DMS114 treated with DMSO at 0.1 percent for 48 hours (cell line): Measurements from ENCODE around the gene BRSK2.

ENCODE experiments used
- DNase-seq: peaks from one replicate; lab custom pipeline; 2025; ENCODE audit not compliant: unreplicated experiment; lab: John Stamatoyannopoulos, UW

Gene BRSK2

DNA sequence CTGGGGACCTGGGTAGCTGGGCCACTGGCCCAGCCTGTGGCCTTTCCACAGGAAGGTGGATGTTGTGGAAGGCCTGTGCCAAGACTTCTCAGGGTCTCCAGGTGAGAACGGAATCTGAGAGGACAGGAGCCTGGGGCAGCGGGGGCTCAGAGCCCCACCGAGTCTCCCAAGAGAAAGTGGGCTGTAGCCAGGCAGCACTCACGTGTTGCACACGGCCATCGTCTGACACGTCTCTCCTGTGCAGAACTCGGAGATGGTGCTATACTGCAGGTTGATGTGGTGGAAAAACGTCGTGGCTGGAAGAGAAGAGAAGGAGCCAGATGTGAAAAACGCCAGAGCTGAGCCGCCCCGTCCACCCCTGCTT is 90.4 kb downstream of the BRSK2 start:
- no peak for DNase-seq

DNA sequence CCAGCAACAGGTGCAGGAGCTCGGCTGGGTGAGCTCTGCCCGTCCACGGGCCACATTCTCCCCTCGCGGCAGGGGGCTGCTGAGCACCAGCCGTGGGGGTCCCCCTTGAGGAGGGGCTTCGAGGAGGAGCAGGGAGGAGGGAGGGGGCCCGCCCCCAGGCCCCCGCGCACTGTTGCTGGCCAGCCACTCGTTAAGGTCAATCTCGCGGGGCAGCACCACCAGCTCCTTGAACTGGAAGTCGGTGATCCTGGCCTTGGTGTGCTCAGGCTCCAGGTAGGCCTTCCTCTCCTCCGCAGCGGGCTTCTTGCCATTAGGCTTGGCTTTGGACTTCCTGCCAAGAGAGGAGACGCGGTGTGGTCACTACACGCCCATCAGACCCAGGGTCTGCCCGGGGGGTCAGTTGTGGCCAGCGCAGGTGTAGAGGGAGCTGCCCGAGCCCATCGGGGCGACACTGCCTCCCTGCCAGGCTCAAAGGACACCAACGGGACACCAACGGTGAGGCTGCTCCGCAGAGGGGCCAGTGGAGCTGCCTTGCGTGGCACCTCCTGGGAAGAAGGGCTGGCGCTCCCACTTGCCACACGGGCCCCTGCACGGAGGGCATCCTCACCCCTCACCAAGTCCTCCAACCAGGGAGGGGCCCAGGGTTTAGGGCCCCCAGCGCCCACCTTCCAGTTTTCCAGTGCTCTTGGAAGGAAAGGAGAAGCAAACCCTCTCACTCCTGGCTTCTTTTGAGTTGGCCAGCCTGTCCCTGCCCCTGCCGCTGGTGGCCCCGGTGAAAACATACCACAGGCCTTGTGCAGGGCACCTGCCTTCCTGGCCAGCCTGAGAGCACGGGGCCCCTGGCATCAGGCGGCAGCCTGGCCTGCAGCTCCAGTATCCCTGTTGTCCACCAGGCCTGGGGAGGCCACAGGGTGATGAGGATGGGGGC is 91.1 kb downstream of the BRSK2 start:
- DNase-seq: no peak

DNA sequence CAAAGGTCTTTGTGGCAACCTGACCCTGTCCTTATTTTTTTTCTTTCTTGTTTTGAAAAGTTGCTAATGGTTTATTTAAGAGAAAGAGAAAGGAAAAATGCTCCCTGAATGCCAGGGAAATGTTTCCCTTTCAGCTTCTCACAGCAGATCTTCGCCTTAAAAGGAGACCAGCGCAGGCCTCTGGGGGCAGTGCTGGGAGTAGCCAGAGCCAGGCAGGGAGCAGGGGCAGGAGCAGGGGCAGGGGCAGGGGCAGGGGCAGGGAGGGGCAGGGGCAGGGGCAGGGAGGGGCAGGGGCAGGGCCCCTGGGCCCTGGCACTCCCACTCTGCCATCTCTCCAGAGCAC is 91.7 kb downstream of the BRSK2 start:
- no peak for DNase-seq

DNA sequence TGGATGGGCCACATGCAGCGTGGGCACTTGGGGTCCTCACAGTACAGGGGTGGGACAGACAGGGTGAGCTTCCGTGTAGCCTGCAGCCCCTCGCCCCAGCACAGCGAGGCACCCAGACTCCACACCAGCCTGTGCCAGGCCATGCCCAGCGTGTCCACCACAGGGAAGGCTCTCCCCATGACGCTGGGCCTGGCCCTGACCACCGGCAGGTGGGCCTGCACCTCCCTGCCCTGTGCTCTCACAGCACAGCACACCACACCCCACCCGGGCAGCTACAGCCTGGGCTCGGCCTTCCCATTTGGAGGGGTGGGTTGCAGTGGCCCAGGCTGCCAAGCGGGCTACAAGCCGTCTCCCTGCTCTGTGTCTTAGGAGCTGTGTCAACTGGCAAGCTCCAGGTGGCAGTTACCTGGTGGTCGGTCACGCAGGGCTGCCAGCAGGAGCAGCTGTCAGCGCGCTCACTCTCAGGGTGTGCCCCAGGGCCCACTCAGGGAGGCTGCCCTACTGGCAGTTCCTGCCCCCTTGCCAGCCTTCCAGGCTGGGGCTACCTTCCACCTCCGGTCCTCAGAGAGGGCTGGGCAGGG is 92.2 kb downstream of the BRSK2 start:
- DNase-seq: no peak

DNA sequence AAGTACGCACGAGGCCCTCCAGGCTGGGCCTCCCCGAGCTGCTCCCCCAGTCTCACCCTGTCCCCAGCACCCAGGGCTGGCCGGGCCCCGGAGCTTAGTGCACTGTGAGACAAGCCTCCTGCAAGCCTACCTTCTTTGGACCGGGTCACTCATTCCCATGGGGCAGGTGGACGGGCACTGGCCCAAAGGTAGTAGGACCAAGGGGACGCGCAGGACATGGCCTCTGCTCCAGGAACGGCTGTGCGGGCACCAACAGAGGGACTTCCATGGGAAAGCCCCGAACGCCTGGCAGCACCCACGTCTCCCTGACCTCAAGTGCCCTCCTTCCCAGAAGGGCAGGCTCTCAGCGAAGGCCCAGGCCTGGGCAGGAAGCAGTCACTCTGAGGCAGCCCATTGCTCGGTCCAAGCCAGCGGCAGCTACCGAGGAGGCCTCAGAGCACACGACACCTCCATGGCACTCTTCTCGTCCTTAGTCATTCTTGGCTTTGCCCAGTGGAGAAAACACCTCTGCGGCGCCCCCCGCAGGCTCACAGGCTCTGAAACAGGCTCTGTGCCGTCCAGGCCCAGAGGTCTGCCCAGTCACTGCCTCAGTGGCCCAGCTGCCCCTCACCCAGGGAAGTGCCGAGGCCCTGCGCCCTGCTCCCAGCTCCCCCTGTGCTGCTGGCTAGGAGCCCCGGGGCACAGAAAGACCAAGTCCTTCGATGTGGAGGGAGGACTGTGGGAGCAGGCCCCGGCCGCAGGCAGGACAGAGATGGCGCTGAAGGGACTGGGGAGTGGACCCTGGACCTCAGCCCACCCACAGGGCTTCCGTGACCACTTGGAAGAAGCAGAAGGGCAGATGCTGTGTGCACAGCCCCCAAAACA is 93.1 kb downstream of the BRSK2 start:
- no peak for DNase-seq

DNA sequence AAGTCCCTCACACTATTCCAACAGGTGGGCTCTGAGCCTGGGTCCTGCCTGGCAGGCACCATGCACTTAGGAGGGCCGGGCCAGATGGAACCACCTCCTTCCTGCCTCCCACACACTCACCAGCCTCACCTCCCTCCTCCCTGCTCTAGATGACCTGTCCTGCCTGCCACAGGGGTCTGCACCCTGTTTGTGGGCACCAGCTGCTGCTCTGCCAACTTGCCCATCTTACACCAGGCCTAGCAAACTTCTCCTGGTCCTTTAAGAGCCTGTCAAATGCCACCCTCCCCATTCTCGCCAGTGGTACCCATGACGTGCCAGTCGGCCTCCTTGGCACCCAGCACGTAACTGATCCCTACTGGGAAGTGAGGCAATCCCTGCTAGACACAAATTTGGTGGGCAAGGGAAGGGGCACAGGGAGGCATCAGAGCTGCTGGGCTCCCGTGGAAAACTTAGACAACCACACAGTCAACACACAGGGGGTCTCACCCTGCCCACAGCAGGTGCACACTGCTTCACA is 93.8 kb downstream of the BRSK2 start:
- DNase-seq: no peak

DNA sequence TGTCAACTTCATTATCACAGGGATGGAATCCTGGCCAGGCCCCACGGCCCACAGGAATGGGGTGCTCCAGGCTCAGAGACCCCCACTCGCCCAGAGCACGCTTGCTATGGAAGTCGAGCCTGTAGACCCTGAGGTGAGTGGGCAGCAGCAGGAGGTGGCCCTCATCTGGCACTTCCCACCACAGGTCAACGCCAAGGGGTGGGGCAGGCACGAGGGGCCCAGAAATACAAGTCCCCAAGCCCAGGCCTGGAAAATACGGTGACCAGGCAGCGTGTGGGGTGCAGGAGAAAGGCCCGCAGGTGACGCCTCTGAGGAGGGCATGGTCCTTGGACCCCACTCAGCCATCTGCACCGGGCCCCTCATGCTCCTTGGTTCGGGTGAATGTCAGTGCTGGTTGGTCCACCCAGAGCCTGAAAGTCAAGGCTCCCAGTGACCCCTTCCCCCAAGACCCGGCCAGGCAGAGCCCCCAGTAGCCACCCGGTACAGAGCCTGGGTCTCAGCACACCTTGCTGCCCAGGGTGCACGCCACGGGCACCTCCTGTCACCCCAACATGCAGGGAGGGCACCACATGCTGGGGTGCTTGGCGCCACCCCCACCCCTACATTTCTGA is 94.4 kb downstream of the BRSK2 start:
- no peak for DNase-seq

DNA sequence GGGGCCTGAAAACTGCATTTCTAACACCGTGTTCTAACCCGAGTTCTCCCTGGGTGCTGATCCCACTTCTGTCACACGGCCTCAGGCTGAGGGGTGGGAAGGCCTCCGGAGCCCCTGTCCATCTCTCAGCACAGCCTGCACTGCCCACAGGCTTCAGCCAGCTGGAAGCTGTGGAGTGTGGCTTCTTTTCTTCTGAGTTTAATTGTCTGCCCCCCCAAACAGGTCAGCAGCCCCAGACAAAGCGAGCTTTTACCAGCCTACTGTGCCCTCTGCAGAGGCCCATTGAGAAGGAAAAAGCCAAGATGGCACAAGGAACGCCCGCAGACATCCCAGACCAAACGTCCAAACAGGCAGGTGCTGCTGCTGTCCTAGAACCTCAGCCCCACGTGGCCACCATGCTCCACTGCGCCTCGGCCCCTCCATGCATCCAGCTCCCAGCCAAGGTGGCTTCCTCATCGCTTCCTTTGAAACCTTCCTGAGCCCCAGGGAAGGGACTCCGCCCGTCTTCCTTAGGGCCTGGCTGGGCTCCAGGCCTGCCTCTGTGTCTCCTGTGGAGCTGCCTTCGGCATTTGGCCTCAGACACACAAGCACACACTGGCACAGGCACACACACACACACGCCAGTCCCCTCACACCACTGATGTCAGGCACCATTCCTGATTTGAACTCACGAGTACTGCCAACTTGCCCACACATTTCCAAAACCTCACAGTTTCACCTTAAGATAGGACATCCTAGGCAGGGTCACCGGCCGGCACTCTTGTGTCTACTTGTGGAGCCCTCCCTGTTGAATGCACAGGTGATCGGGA is 95.2 kb downstream of the BRSK2 start:
- DNase-seq: no peak

DNA sequence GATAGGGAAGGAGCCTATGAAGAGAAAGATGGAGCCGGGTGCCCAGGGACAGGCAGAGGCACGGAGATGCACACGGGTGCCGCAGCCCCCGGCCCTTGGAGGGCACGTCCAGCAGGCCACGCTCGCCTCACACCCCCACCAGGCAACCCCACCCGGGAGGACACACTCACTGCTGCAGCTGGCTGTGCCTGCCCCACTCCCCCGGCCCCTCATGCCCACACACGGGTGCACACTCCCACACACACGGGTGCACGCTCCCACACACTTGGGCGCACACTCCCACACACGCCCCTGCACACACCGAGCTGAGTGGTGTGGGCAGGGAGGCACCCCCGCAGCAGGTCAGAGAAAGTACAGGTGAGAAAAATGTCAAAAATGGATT is 95.8 kb downstream of the BRSK2 start:
- no peak for DNase-seq

- DNase-seq: no peak
Observed at GRCh38 chr11:1486054-1486825, 96.5 kb downstream of the BRSK2 start, which contains the start of gene MOB2. Gene MOB2 (minus strand): TSS chr11:1486779. CDS start chr11:1486556, 223 bp downstream.

DNA sequence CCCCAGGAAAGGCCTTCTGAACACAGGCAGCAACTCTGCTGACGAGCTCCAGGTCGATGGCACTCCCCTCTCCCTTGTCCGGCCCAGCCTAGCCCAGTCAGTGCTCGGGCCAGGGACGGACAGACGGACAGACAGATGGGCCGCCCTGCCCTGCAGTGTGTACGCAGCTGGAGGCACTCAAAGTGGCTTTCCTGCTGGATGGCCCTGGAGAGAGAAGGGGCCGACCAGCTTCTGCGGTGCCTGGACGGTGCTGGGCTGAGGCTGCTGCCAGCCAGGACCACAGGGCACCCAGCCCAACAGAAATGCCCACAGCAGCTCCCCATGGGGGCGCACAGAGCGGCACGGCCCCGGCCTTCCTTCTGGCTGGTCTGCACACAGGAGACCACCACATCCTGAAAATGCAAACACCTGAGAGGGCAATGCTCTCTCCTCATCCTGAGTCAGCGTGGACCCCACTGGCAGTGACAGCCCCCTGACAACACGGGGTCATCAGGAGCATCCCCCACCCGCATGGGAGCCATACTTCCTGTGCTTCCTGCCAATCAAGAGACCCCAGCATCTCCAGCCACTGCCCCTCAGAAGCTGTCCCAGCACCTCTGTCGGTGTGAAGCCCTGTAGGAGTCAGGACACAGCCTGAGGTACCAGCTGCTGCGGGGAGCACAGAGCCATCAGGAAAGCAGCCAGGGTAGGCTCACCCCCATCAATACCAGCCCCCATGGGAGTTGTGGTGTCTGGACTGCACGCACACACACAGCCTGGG is 97.5 kb downstream of the BRSK2 start:
- DNase-seq: no peak

DNA sequence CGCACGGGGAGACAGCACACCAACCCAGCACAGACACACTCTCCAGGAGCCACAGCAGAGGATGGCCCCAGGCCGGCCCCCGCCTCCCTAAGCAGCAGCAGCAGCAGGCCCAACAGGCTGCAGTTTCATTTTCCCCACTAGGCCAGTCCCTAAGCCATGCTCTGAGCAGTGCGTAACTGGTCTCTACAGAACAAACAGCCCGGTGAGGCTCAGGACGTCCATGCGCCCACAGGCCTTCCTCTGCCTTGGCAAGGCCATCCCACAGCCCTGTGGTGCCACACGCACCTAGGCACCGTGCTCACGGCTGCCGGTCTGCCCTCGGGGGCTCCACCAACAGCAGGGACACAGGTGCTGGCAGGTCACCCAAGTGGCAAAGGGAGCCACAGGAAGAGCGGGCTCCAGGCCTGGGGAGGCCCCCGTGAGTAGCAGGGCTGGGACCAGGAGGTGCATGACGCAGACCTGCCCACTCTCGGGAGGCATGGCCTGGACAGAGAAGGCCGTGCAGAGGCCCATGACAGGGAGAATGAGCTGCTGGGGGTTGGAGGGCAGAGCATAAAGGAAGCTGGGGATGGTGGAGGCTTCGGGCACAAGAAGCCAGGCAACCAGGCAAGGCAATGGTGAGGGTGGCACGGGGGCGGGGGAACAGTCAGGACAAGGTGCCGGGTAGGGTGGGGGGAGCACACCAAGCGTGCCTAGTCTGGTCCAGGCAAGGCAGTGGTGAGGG is 98.3 kb downstream of the BRSK2 start:
- no peak for DNase-seq

DNA sequence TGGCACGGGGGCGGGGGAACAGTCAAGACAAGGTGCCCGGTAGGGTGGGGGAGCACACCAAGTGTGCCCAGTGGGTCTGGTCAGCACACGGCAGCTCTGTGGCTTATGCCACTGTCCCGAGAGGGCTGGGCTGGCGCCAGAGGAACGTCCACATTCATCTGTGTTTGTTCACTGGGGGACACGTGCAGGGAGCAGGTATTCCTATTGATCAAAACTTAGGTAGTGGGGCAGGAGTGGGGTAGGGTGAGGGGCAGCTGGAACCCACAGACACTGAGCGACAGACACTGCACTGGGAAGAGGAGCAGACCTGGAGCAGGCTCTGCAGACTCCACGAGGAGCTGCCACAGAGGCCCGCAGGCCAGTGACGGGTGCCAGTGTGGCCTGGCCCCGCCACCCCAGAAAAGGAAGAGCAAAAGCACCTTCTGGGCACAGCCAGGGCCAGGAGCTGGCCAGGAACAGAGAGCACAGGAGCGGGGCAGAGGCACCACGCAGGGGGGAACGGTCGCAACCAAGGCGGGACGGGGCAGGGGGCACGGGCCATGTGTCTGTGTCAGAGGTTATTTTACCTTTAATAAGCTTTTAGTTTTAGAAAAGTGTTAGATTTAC is 98.9 kb downstream of the BRSK2 start:
- DNase-seq: no peak

- DNase-seq: no peak
Observed at GRCh38 chr11:1490651-1491050, 100.9 kb downstream of the BRSK2 start.

GRCh38 chr11:1491379-1491778 is 101.6 kb downstream of the BRSK2 start:
- no peak for DNase-seq

- no peak for DNase-seq
Observed at GRCh38 chr11:1493650-1494244, 104.0 kb downstream of the BRSK2 start.

DNA sequence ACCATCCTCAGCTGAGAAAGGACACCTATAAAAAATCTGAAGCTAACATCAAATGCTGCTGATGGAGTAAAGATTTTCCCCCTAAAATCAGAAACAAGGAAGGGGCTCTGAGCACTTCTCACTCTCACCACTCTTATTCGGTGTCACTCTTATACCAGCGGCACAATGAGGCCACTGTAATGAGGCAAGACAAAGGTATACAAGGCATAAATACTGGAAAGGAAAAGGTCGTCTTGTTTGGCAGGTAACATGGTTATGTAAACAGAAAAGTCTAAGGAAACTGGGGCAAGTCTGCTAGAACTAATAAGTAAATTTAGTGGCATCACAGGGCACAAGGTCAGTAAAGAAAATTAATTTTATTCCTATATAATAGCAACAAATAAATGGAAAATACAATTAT is 104.9 kb downstream of the BRSK2 start:
- DNase-seq: no peak
